AG09309 (cell line): Measurements from ENCODE around the gene HIPK3.

Source experiments
- DNase-seq: peaks from one replicate; pipeline ENCODE4 v3.0.0-alpha.2; 2010; ENCODE audit warnings: low read depth
- H3K4me3 ChIP-seq: 2 replicates; pipeline ENCODE4 v1.5.1; 2011; ENCODE audit warnings: mild to moderate bottlenecking, low read depth, low read length, moderate library complexity; ENCODE audit not compliant: control insufficient read depth
- CTCF ChIP-seq: IDR thresholded peaks from 2 replicates; pipeline ENCODE4 v1.5.1; 2011; ENCODE audit warnings: mild to moderate bottlenecking, low read depth, low read length, inconsistent platforms; ENCODE audit not compliant: insufficient read depth, control insufficient read depth; ENCODE audit errors: missing control alignments

Gene HIPK3

GRCh38 chr11:33339247-33339646 lies 82.1 kb downstream of the HIPK3 start:
- TF ChIP-seq CTCF: no peak
- no peak for DNase-seq

DNA sequence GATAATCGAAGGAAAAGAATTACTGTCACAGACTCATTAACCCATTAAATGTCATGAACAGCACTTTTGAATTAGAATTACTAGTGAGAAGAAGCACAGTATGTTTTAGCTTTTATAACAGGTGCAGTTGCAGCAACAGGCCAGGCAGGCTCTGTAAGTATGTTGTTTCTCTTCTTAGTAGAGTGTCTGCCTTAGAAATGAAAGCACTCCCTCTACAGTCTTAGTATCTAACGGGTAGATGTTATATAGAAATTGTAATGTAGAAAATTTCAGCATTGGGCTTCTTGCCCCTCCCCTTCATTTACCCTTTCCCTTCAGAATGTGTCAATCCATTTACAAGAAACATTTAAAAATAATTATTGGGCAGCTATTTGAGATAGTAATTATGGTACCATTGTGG lies 87.4 kb downstream of the HIPK3 start:
- DNase-seq: no peak
- TF ChIP-seq CTCF: no peak
- H3K4me3 ChIP-seq: no peak overlapping the region

More at GRCh38 chr11:33339247-33339646, 82.1 kb downstream of the HIPK3 start:
- no peak overlapping the region for H3K4me3 ChIP-seq

DNA sequence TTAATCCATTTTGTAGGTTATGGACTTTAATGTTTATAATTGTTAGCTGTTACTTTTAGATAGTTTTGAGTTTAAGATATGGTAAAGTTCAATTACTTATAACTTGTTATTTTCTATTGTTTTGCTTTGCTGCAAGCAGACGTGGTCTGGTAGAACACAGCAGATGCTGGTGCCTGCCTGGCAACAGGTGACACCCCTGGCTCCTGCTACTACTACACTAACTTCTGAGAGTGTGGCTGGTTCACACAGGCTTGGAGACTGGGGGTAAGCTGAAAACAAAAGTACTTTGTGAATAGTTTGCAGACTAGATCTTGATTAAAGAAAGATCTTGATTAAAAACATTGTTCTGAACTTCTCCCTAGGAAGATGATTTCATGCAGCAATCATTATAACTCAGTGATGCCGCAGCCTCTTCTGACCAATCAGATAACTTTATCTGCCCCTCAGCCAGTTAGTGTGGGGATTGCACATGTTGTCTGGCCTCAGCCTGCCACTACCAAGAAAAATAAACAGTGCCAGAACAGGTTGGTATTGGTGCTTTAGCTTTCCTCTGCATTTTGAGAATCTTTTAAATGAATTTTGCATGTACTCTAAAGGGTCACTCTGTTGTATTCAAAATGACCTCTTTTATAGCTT lies 90.4 kb downstream of the HIPK3 start:
- TF ChIP-seq CTCF: no peak
- no peak overlapping the region for H3K4me3 ChIP-seq
- DNase-seq: no peak

DNA sequence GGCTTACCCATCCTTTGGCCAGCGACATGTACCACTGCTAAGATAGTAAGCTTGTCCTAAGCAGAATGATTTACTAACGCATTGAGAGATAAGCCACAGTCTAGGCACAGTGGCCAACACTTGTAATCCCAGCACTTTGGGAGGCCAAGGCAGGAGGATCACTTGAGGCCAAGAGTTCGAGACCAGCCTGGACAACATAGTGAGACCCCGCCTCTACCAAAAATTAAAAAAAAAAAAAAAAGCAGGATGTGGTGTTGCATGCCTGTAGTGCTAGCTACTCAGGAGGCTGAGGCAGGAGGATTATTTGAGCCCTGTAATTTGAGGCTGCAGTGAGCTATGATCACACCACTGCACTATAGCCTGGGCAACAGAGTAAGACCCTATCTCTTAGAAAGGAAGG lies 93.1 kb downstream of the HIPK3 start:
- H3K4me3 ChIP-seq: no peak overlapping the region
- no peak for TF ChIP-seq CTCF
- no peak for DNase-seq

DNA sequence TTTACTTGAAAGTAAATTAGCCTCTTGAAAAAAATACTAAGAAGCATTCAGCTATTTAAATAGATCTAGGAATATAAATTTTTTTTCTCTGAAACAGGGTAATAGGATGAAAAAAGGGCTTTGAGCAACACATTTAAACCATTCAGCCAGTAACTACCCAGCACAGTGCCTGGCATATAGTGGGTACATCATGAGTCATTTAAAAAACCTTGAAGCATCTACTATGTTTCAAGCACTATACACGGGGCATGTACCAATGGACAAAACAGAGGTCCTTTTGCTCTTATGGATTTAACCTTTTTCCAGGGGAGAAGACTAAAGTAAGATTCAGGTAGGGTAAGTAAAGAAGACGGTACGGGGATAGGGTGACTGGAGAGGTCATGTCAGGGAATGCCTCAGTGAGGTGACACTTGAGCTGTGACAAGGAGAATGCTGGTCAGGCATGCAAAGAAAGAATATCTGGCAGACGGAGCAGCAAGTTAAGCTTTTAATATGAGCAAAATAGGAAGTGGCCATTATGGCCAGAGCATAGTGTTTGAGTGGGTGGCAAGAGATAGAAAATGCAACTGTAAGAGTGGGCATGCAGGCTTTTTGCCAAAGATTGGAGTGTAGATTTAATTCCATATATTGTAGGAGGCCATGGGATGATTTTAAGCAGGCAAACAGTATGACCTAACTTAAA lies 101.1 kb downstream of the HIPK3 start:
- no peak for DNase-seq
- no peak for TF ChIP-seq CTCF
- H3K4me3 ChIP-seq: no peak overlapping the region

GRCh38 chr11:33360642-33361041 lies 103.5 kb downstream of the HIPK3 start:
- H3K4me3 ChIP-seq: no peak overlapping the region
- no peak for TF ChIP-seq CTCF
- no peak for DNase-seq
